ENCODE measurements around the gene LCN1. TPM values are rescaled to one million over a fixed set of nuclear protein-coding genes. Genes with fewer than 3 reads are reported as not detected.
"Not testable (repeated sequence)": the region's sequence is repeated elsewhere in the genome, so short reads cannot be mapped to it uniquely, and the experiment has no call there.

The LCN1 gene
- polyA plus RNA-seq, 1 donor: not detected

GRCh38 chr9:135504262-135505243 is 16.7 kb upstream of the LCN1 start:
- no peak for DNase-seq

DNA sequence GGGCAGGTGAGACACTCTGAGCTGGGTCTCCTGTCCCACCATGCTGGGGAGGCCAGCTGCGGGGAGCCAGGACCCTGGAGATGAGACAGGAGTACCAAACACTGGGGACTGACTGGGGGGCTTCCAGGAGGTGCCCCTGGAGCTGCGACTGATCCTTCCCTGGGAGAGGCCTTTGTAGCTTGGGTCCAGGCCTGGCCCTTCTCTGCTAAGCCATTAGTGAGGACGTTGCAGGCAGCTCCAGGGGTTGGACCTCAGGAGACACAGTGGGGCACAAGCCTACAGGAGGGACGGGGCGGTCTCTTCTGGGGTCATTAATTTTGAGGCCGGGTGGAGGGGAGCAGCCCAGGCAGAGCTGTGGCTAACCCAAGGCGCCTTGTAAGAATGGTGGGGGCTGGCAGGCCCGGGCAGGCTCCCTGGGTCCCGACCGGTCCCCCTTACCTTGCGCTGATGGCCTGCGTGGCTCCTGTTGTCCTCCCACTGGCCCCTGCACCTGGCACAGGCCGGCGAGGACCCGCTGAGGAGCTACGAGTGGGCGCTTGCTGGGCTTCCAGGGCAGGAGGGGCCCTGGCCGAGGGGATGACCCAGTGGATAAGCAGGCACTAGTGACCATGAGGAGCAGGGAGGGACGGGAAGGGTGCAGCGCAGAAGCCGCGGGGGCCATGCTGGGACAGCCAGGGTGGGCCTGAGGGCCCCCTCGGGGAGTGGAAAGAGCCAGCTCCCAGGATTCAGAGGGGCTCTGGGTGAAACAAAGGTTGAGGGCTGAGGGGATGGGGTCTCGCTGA is 15.6 kb upstream of the LCN1 start:
- no peak for DNase-seq

GRCh38 chr9:135506327-135507103 is 14.7 kb upstream of the LCN1 start:
- no peak for DNase-seq

DNA sequence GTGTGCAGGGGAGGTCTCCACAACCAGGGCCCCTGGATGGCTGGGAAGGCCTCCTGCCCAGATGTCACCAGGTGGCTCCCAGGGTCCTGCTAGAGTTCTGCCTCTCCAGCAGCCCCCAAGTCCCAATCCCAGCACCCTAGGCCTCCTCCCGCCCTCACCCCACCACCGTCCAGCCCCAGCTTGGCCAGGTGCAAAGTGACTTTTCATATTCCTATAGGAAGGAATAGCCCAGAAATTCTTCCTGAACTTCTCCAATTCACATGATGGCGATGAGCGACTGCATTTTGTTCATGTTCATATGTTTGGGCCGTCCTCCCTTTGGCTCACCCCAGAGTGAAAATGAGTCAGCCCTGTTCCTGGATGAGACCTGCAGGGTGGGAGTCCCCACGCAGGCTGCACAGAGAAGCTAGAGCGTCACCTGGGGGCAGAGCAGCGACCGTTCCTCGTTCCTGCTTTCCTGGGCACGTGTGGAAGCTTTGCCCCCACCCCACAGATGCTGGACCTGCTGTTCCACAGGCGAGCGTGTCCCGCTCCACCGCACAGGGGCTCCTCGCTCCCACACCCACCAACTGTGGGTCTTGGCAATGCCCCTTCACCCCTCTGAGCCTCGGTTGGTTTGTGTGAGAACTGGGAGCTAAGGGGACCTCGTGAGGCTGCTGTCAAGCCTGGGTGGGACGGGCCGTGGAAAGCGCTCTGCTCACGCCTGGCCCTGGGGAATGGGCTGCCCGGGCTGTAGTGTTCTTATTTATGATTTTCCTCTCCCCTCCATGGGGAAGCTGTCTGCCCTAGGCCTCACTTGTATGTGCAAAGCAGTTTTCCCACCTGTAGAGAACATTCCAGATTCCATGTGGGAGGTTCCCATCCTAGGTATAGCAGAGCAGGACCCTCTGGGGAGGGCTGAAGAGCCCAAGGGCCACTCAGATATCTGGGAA is 13.9 kb upstream of the LCN1 start:
- DNase-seq: no peak

GRCh38 chr9:135508211-135508820 is 12.9 kb upstream of the LCN1 start:
- DNase-seq: no peak

GRCh38 chr9:135509458-135509857 is 11.8 kb upstream of the LCN1 start:
- no peak for DNase-seq

- DNase-seq: no peak
Observed at GRCh38 chr9:135512241-135512603, 9.0 kb upstream of the LCN1 start.

DNA sequence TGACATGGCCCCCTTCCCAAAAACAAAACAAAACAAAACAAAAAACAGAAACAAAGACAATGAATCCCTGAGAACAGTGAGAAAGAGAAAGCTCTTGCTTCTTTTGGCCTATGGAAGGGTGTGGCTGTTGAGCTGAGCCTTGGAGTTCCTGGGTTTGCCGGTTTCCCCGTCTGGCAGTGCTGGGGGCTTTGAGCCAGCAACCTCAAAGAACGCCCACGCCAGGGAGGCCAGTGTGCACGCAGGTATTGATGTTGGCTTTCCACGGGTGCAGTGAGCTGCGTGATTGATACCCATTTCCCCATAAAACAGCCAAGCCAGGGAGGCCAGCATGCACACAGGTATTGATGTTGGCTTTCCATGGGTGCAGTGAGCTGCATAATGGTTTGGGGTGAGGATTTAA is 8.3 kb upstream of the LCN1 start:
- no peak for DNase-seq

DNA sequence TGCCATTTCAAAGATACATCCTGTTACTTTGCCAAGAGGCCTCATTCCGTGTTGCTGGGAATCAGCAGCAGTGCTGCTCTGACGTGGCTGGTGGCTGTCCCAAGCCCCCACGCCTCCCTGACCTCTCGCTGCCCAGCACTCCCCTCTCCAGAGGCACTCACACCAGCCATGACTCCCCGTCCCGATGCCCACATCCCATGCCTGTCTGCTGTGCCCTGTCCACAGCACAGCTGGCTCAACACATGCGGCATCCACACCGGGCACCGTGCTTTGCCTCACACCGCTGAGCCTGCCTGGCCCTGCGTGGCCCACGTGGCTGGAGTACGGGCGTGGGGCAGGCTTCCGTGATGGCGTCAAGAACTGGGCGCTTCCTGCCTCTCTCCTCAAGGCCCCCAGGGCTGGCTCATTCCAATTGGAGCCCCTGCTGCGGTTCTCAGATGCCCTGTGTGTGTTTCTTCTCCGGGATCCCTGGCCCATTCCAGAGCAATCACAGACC is 7.8 kb upstream of the LCN1 start:
- no peak for DNase-seq

- DNase-seq: not testable (repeated sequence)
Observed at GRCh38 chr9:135513906-135514305, 7.3 kb upstream of the LCN1 start.

GRCh38 chr9:135514342-135515082 is 6.7 kb upstream of the LCN1 start:
- no peak for DNase-seq

GRCh38 chr9:135515083-135515951 is 5.9 kb upstream of the LCN1 start:
- DNase-seq: no peak

DNA sequence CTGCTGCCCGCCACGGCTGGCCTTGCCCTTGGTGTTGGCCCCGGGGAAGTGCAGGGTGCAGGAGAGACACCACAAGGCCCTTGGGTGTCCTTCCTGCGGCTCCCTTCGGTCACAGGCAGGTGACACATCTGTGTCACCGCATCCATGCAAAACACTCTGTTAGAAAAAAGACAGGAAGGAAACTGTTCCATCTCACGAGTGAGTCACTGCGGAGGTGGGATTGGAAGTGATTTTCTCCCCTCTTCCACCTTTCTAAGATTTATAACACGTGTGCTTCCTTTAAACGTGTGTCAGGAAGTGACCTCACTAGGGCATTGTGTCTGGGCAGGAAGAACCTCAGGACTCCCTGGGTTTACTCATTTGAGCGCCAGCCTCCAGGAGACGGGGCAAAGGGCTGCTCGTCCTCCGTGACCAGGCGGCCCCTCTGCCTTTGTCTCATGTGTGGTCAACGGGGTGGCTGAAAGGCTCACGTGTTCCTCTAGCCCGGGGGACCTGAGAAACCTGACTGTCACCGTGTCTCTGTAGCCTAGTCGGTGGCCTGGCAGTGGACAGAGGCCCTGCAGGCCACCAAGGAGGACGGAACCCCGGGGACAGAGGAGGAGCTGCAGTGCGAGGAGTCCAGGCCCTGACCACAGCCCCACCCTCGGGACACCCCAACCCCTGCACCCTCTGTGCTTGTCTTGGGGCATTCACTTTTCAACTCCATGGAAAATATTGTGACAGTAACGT is 4.9 kb upstream of the LCN1 start:
- no peak for DNase-seq

GRCh38 chr9:135517407-135517822 is 3.8 kb upstream of the LCN1 start:
- DNase-seq: no peak

- DNase-seq: no peak
Observed at GRCh38 chr9:135519179-135519971, 1.9 kb upstream of the LCN1 start.

DNA sequence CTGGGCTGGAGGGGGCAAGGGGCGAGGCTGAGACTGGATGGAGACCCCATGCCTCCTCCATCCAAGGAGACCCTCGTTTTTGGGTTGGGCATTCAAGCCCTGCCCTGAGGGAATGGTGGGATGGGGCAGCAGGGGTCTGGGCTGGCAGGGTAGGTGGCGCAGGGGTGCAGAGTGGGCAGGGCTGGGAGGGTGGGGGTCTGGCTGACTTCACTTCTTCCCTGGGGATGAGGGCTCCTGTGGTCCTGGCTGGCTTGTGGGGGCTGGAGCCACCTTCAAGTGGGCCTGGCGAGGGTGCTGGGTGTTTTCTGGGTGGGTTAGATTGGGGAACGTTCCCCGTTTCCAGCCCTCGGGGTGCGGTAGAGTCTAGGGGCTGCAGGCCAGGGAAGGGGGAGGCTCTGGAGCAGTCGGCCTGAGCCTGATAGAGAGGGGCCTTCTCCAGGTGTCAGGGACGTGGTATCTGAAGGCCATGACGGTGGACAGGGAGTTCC is 412 bp downstream of the LCN1 start:
- DNase-seq: no peak
